HCT116 (cell line): Measurements from ENCODE around the gene KLHDC4. TPM values are rescaled to one million over a fixed set of nuclear protein-coding genes. Genes with fewer than 3 reads are reported as not detected.

ENCODE experiments used
- ATAC-seq: fragments of 200-7000 bp; cut with Tn5 transposase; 2 replicates; pipeline ENCODE4 v1.9.1; 2020; ENCODE audit warnings: mild to moderate bottlenecking, moderate library complexity
- BruUV-seq: library from RNA; stranded (reverse); fragments of 400-500 nt; replicated peaks from 2 replicates; lab custom pipeline; 2021; lab: Mats Ljungman, UMichigan
- CTCF ChIA-PET: fragments of 300-600 bp; sonication (Branson Sonifier 250); formaldehyde crosslinking; loops from one replicate; lab custom pipeline; 2021; ENCODE audit warnings: antibody characterized with exemption; lab: Charles Lee
- POLR2A ChIA-PET: fragments of 300-600, 350-600 bp; sonication (Branson Sonifier 250); formaldehyde crosslinking; loops from one replicate; lab custom pipeline; 2021; ENCODE audit warnings: antibody characterized with exemption; lab: Charles Lee
- RAD21 ChIA-PET, 2 experiments: fragments of 300-600 bp; sonication (Branson Sonifier 250); formaldehyde crosslinking; loops; one replicate each; lab custom pipeline; 2023; ENCODE audit warnings: low total read pairs in 2 of 2; ENCODE audit not compliant: uncharacterized antibody in 2 of 2, unreplicated experiment in 2 of 2, low non-redundant PET in 1 of 2; lab: Charles Lee
- DNase-seq: peaks from one replicate; pipeline ENCODE4 v3.0.0-alpha.2; 2010; ENCODE audit warnings: low read depth, low spot score
- H2AFZ ChIP-seq: fragments of 200-600 bp; shearing (Covaris generic), sonication (generic); 2 replicates; pipeline ENCODE4 v1.6.1; 2017; ENCODE audit warnings: low read depth, mixed run types, mixed read lengths, antibody characterized with exemption, low read length; ENCODE audit not compliant: poor library complexity, severe bottlenecking
- H3K27ac ChIP-seq: 2 replicates; pipeline ENCODE4 v1.5.1; 2012; ENCODE audit warnings: low read depth, low read length
- H3K27me3 ChIP-seq: fragments of 200-600 bp; sonication (generic); 2 replicates; pipeline ENCODE4 v1.6.1; 2016; ENCODE audit warnings: mixed run types, low read length, mixed read lengths; ENCODE audit not compliant: insufficient read depth
- H3K36me3 ChIP-seq, 2 experiments: fragments of 200-500 bp in 1 of 2; fragments of 200-600 bp in 1 of 2; sonication (Bioruptor generic) in 1 of 2; sonication (generic) in 1 of 2; 2 replicates each; pipeline versions ENCODE4 v1.5.1 to v1.6.1; 2014 to 2016; ENCODE audit warnings: low read length in 2 of 2, inconsistent platforms in 1 of 2, mixed read lengths in 1 of 2, mixed run types in 1 of 2; ENCODE audit not compliant: insufficient read depth in 2 of 2, control insufficient read depth in 1 of 2
- H3K4me1 ChIP-seq, 2 experiments: fragments of 200-600 bp in 1 of 2; sonication (generic) in 1 of 2; 2 replicates each; pipeline versions ENCODE4 v1.5.1 to v1.6.1; 2012 to 2017; ENCODE audit warnings: low read length in 2 of 2, inconsistent platforms in 1 of 2, mild to moderate bottlenecking in 1 of 2, mixed read lengths in 1 of 2, mixed run types in 1 of 2, moderate library complexity in 1 of 2; ENCODE audit not compliant: insufficient read depth in 2 of 2, control insufficient read depth in 1 of 2
- H3K4me2 ChIP-seq: fragments of 200-600 bp; sonication (generic); 2 replicates; pipeline ENCODE4 v1.6.1; 2017; ENCODE audit warnings: mixed run types, low read length, mixed read lengths
- H3K4me3 ChIP-seq, 2 experiments: fragments of 200-600 bp in 1 of 2; sonication (generic) in 1 of 2; replicated peaks in 1 of 2; 2 replicates each; pipeline ENCODE4 v1.5.1; 2011 to 2016; ENCODE audit warnings: low read length in 2 of 2, control low read depth in 1 of 2, low read depth in 1 of 2, mild to moderate bottlenecking in 1 of 2, mixed read lengths in 1 of 2, mixed run types in 1 of 2
- H3K79me2 ChIP-seq: fragments of 200-600 bp; sonication (generic); 2 replicates; pipeline ENCODE4 v1.6.1; 2017; ENCODE audit warnings: mild to moderate bottlenecking, mixed run types, low read length, moderate library complexity, mixed read lengths; ENCODE audit not compliant: insufficient read depth
- H3K9ac ChIP-seq: fragments of 200-600 bp; sonication (generic); 2 replicates; pipeline ENCODE4 v1.6.1; 2016; ENCODE audit warnings: low read length, mixed read lengths
- H3K9me2 ChIP-seq: fragments of 200-600 bp; sonication (generic), shearing (Covaris generic); 2 replicates; pipeline ENCODE4 v1.6.1; 2017; ENCODE audit warnings: mixed run types, mild to moderate bottlenecking, moderate library complexity; ENCODE audit not compliant: insufficient read depth
- H3K9me3 ChIP-seq, 2 experiments: fragments of 200-500 bp in 1 of 2; fragments of 200-600 bp in 1 of 2; sonication (Bioruptor generic) in 1 of 2; sonication (generic) in 1 of 2; 2 replicates each; pipeline ENCODE4 v1.6.1; 2014 to 2017; ENCODE audit warnings: low read length in 2 of 2, mixed read lengths in 2 of 2, inconsistent platforms in 1 of 2, low read depth in 1 of 2, mild to moderate bottlenecking in 1 of 2, mixed run types in 1 of 2, moderate library complexity in 1 of 2; ENCODE audit not compliant: control insufficient read depth in 1 of 2, insufficient read depth in 1 of 2
- H4K20me1 ChIP-seq: fragments of 200-600 bp; sonication (generic), shearing (Covaris generic); 2 replicates; pipeline ENCODE4 v1.6.1; 2017; ENCODE audit warnings: mixed run types, mild to moderate bottlenecking, moderate library complexity; ENCODE audit not compliant: insufficient read depth
- CTCF ChIP-seq, 3 experiments: fragments of 200-600 bp in 1 of 3; sonication (generic) in 1 of 3; IDR thresholded peaks in 2 of 3; conservative IDR thresholded peaks in 1 of 3; 2 replicates each; pipeline ENCODE4 v1.5.1; 2012 to 2017; ENCODE audit warnings: low read depth in 2 of 3, low read length in 2 of 3, antibody characterized with exemption in 1 of 3, borderline replicate concordance in 1 of 3, control low read depth in 1 of 3, mild to moderate bottlenecking in 1 of 3, mixed read lengths in 1 of 3, mixed run types in 1 of 3, moderate library complexity in 1 of 3; ENCODE audit not compliant: insufficient read depth in 1 of 3
- FOSL1 ChIP-seq: IDR thresholded peaks from 2 replicates; pipeline ENCODE4 v1.6.1; 2012; ENCODE audit warnings: low read depth
- RAD21 ChIP-seq: IDR thresholded peaks from 2 replicates; pipeline ENCODE4 v1.6.1; 2012; ENCODE audit warnings: low read depth, mild to moderate bottlenecking
- REST ChIP-seq: IDR thresholded peaks from 2 replicates; pipeline ENCODE4 v1.6.1; 2012; ENCODE audit warnings: low read depth
- SRF ChIP-seq: IDR thresholded peaks from 2 replicates; pipeline ENCODE4 v1.6.1; 2012; ENCODE audit warnings: low read depth
- TCF7L2 ChIP-seq: IDR thresholded peaks from 2 replicates; pipeline ENCODE4 v1.7.0; 2011; ENCODE audit warnings: borderline replicate concordance, inconsistent platforms; ENCODE audit not compliant: insufficient read depth, insufficient read length; ENCODE audit errors: extremely low read depth
- YY1 ChIP-seq: IDR thresholded peaks from 2 replicates; pipeline ENCODE4 v1.6.1; 2011; ENCODE audit warnings: low read length, low read depth, moderate library complexity, mild to moderate bottlenecking; ENCODE audit not compliant: insufficient replicate concordance; ENCODE audit errors: extremely low read depth
- ZFX ChIP-seq: fragments of 450-650 bp; IDR thresholded peaks from 2 replicates; pipeline ENCODE4 v1.6.1; 2017
- ZNF274 ChIP-seq: fragments of 200-500 bp; sonication (Bioruptor generic); IDR thresholded peaks from 2 replicates; pipeline ENCODE4 v1.6.1; 2014; ENCODE audit warnings: mild to moderate bottlenecking, low read depth, low read length, inconsistent platforms
- intact Hi-C: fragments of 100-400 bp; cut with micrococcal nuclease; formaldehyde crosslinking; loops from 2 replicates; pipeline ENCODE4 v1.10.0; 2022
- total RNA-seq: library from RNA; stranded (reverse); gene quantifications from one replicate; pipeline ENCODE4 v1.2.1, GENCODE V29; 2021; ENCODE audit not compliant: unreplicated experiment
- TF ChIP-seq, protein P1 (sequence below): IDR thresholded peaks from 2 replicates; pipeline ENCODE4 v1.6.1; 2012
- TF ChIP-seq, protein P2 (sequence below): IDR thresholded peaks from 2 replicates; pipeline ENCODE4 v1.6.1; 2012
- TF ChIP-seq, protein P3 (sequence below): IDR thresholded peaks from 2 replicates; pipeline ENCODE4 v1.6.1; 2011; ENCODE audit warnings: mild to moderate bottlenecking, low read length, moderate library complexity; ENCODE audit not compliant: insufficient replicate concordance; ENCODE audit errors: extremely low read depth

Gene KLHDC4
- total RNA-seq, 1 experiment from 2014 or later = 107 TPM

DNA sequence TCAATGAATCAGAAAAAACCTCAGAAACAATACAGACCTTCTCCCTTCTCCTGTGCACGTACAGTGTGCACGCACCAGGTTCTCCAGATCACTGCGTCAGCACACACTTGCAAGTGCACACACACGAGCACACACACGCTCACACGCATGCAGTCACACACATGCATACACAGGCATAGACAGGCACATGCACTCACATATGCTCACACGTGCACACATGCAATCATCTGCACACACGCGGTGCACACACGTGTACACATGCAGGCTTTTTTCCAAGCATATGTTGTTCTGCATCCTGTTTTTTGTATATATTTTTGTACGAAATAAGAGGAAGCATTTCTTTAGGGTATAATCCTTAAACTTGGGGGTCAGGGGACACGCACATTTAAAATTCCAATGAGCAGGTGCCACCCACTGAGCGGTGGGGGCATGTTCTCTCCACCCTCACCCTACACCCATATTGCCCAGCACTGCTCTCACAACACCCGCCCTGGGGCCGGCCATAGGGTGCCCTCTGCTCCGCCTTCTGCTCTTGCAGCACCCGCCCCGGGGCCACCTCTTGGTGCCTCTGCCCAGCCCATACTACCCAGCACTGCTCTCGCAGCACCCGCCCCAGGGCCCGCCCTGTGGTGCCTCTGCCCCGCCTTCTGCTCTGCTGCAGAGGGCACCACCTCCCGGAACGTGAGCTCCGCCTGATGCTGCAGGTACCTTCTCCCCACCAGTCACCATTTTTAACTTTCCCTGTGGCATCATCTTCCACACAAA is 20.9 kb downstream of the KLHDC4 start:
- RAD21 ChIA-PET = no interaction called here
- Histone ChIP-seq H3K9me3 (no peaks in the 10 kb centered on the region), H3K4me1 (0 out of 4 replicates have a peak, but pooled peaks cover 0 to 2% of the 10 kb centered on the region in 2 experiments), H3K79me2 (peaks cover 94% of the 10 kb centered on the region), H3K9me2 (no peaks in the 10 kb centered on the region), H3K4me2 (no peak overlapping the region), H3K4me3 (no peak overlapping the region), H3K36me3 (peaks cover 41 to 54% of the 10 kb centered on the region in 2 experiments), H3K9ac (no peak overlapping the region)
- ATAC-seq (peak; percentile 99), DNase-seq (no peak)
- BruUV-seq = no TSS peak
- intact Hi-C loops = no loop called here
- no peak for TF ChIP-seq ZFX
- TF ChIP-seq, protein P1, sequence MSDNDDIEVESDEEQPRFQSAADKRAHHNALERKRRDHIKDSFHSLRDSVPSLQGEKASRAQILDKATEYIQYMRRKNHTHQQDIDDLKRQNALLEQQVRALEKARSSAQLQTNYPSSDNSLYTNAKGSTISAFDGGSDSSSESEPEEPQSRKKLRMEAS = no peak
- TF ChIP-seq FOSL1 = no peak
- TF ChIP-seq SRF = no peak
- no peak for TF ChIP-seq YY1
- TF ChIP-seq ZNF274 = no peak
- TF ChIP-seq CTCF (IDR thresholded peaks at IDR 0.05 in 2 of 3, conservative IDR thresholded peaks at IDR 0.05 in 1 of 3; ENCODE audit: borderline replicate concordance in 1 of 3, insufficient read depth in 1 of 3, low read depth in 2 of 3, low read length in 2 of 3) = no peak
- TF ChIP-seq TCF7L2 = no peak
- no peak for TF ChIP-seq RAD21
- TF ChIP-seq, protein P2, sequence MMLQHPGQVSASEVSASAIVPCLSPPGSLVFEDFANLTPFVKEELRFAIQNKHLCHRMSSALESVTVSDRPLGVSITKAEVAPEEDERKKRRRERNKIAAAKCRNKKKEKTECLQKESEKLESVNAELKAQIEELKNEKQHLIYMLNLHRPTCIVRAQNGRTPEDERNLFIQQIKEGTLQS = no peak
- TF ChIP-seq, protein P3, sequence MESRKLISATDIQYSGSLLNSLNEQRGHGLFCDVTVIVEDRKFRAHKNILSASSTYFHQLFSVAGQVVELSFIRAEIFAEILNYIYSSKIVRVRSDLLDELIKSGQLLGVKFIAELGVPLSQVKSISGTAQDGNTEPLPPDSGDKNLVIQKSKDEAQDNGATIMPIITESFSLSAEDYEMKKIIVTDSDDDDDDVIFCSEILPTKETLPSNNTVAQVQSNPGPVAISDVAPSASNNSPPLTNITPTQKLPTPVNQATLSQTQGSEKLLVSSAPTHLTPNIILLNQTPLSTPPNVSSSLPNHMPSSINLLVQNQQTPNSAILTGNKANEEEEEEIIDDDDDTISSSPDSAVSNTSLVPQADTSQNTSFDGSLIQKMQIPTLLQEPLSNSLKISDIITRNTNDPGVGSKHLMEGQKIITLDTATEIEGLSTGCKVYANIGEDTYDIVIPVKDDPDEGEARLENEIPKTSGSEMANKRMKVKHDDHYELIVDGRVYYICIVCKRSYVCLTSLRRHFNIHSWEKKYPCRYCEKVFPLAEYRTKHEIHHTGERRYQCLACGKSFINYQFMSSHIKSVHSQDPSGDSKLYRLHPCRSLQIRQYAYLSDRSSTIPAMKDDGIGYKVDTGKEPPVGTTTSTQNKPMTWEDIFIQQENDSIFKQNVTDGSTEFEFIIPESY = no peak
- TF ChIP-seq REST = no peak
- TF ChIP-seq, all 23 proteins: peak for 0
- H3K27me3 ChIP-seq = no peaks in the 10 kb centered on the region
- POLR2A ChIA-PET = no interaction called here
- peaks cover 15% of the 10 kb centered on the region; the same call in 1 of the 2 replicates for H4K20me1 ChIP-seq
- H3K27ac ChIP-seq = no peak overlapping the region
- no peak overlapping the region for H2AFZ ChIP-seq
- CTCF ChIA-PET = interaction anchor here (1.5 kb wide), 1 partner anchor 25 kb away, joined by 3 read pairs; no protein-coding TSS in a partner anchor
